NT2/D1 (cell line): Measurements from ENCODE around the gene DDIT4L.

ENCODE experiments used
- YY1 ChIP-seq: IDR thresholded peaks from 2 replicates; pipeline ENCODE4 v1.6.1; 2011; ENCODE audit not compliant: insufficient read length, insufficient read depth
- ZNF274 ChIP-seq: IDR thresholded peaks from 2 replicates; pipeline ENCODE4 v1.6.1; 2011; ENCODE audit warnings: mild to moderate bottlenecking, low read depth, low read length

- no peak for TF ChIP-seq ZNF274
- no peak for TF ChIP-seq YY1
Observed at GRCh38 chr4:100208459-100208858, 18.2 kb upstream of the DDIT4L start.
